Measurements from ENCODE around the gene PCDHAC1.

DNA sequence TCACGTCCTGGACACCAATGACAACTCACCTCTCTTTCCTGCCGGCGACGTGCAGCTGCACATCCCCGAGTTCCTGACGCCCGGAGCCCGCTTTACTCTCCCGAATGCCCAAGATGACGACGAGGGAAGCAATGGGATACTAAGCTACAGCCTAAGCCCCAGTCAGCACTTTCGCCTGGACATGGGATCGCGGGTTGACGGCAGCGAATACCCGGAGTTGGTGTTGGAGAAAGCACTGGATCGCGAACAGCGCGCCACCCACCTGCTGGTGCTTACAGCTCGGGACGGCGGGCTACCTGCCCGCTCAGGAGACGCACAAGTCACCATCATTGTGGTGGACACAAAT, 1.1 kb downstream of the PCDHAC1 start:
- TF ChIP-seq YY1 (IDR thresholded peaks at IDR 0.05; ENCODE audit: insufficient read depth, insufficient read length): no peak
- no peak for TF ChIP-seq ZNF274 (IDR thresholded peaks at IDR 0.05; ENCODE audit: low read depth, low read length)
- no peak for TF ChIP-seq SUZ12 (IDR thresholded peaks at IDR 0.05; ENCODE audit: extremely low read depth, insufficient read depth, insufficient read length)

All from NT2/D1 (cell line).